Measurements from ENCODE around the gene CRYBA4. TPM values are rescaled to one million over a fixed set of nuclear protein-coding genes. Genes with fewer than 3 reads are reported as not detected.
"Not testable (repeated sequence)": the region's sequence is repeated elsewhere in the genome, so short reads cannot be mapped to it uniquely, and the experiment has no call there.

Gene CRYBA4
- total RNA-seq, 1 experiment from 2014 or later = not detected

DNA sequence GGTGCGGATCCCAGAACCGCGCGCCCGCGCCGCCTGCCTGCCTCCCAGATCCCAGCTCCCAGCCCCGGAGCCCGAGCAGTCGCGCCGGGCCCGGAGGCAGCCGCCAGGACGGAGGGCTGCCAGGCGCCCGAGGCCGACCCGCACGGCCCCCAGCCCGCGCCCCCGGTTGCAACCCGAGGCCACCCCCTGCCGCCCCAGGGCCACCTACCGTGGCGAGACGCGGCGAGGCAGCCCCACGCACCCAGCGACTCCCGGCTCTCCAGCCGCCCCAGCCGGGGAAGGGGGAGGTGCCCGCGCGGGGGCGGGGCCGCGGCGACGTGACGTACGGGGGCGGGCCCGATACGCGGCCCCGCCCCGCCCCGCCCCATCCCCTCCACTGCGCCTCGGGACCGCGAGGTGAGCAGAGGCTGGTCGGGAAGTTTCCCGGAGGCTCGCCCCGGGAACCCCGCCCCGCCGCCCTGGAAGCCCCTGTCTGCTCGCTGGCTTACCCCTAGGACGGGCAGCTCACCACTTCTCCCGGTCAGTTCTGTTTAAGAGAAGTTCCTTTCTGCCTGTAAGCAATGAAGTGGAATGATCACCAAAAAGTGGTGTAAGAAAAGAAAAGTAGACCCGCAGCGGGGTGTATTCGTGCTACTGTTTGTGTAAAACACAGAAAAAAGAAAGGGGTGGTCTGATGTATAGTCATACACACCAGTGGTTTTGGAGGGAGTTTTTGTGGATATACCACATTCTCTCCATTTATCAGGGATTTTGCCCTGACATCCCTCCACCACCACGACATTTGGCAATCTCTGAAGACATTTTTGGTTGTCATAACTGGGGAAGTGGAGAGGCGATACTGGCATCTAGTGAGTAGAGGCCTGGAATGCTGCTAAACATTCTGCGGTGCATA is 31.7 kb upstream of the CRYBA4 start, which contains the start of gene TPST2:
Gene TPST2, minus strand, starts transcription at position 288 of the 892 bp plus-strand sequence. CDS start 48,502 bp downstream, outside the sequence.
- peak; percentile 62 for DNase-seq (ENCODE audit: low read depth)
- in situ Hi-C loops (cut with HindIII; ENCODE audit: low pct_unique_long_range_greater_than_20kb, low sequenced_read_pairs) = no loop called here

DNA sequence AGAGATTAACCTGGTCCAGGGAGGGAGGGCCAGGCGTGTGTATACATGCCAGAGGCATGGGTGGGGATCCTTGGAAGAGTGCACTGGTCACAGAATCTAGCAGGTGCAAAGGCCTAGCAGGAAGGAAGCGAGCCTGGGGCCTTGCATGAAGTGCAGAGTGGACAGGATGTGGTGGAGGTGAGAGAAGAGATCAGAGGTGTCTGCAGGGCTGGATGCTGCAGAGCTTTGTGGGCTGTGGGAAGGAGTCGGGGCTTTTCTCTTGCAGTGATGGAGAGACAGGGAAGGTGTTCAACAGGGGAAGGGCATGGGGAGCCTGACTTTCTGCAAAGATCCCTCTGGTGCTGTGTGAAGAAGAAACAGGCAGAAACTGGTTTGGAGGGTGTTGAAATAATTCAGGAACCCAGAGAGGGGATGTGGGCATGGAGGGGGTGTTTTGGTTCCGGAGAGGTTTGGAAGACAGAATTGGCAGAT is 29.3 kb upstream of the CRYBA4 start:
- in situ Hi-C loops (cut with HindIII; ENCODE audit: low pct_unique_long_range_greater_than_20kb, low sequenced_read_pairs) = no loop called here
- DNase-seq (ENCODE audit: low read depth) = no peak

DNA sequence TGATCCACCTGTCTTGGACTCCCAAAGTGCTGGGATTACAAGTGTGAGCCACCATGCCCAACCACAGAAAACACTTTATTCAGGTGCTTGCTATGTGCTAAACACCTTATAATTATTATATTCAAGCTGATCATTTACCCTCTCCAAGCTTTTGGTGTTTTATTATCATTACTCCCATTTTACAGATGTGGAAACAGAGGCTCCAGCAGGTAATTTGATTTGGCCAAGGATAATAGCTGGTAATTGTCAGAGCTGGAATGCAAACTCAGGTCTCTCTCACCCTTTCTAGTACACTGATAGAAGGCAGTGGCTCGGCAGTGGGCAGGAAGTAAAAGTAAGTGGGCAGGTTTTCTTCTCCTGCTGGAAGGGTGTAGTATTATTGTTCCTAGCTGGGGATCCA is 28.0 kb upstream of the CRYBA4 start:
- no peak for DNase-seq (ENCODE audit: low read depth)
- in situ Hi-C loops (cut with HindIII; ENCODE audit: low pct_unique_long_range_greater_than_20kb, low sequenced_read_pairs) = no loop called here

DNA sequence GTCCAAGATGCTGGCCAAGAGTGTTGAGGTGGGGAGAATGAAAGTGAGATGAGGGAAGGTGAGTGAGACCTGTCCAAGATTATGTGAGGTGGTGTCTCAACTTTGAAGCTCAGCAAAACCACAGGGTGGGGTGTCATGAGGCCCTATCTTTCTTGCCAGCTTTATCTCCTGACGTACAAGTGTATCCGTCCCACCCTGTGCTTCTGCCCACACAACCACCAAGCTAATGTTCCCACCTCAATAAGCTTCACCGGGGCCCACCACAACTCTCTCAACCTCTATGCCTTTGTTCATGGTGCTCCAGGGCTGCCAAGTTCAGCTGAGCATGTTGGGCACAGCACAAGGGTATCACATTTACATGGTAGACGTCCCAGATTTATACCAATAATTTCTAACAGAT is 24.7 kb upstream of the CRYBA4 start:
- in situ Hi-C loops (cut with HindIII; ENCODE audit: low pct_unique_long_range_greater_than_20kb, low sequenced_read_pairs) = no loop called here
- no peak for DNase-seq (ENCODE audit: low read depth)

DNA sequence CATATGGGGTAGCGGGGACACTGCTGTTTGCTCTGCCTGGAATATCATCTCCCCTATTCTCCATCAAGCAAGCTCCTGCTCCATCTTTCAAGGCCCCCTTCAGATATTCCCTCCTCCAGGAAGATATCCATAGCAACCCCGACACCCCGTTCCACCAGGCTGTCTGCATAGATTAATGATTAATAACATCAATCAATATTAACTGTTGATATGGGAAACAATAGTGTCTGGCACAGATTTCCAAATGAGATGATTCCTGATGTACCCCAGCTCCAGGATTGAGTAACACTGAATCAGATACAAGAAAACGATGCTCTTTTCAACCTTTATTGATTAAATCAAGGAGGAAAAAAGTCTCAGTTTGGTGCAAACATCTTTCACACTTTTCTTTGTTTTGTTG is 24.3 kb upstream of the CRYBA4 start:
- in situ Hi-C loops (cut with HindIII; ENCODE audit: low pct_unique_long_range_greater_than_20kb, low sequenced_read_pairs) = no loop called here
- no peak for DNase-seq (ENCODE audit: low read depth)

DNA sequence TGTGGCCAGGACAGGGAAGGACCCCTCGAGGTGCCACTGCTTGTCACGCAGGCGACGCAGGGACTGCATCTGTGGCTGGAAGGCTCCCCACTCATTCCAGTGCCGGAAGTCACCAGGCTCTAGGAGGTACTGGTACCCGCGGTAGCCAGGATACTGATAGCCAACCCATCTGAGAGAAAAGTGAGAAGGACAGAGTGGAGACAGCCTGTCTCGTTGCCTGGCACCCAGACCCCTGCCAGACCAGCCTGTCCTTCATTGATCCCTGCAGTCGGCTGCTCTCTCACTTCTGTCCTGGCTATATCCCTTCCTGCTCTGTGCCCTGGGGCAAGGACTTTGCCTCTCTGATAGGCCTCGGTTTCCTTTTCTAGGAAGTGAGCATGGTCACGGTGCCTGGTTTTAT is 22.3 kb upstream of the CRYBA4 start:
- in situ Hi-C loops (cut with HindIII; ENCODE audit: low pct_unique_long_range_greater_than_20kb, low sequenced_read_pairs) = no loop called here
- no peak for DNase-seq (ENCODE audit: low read depth)

DNA sequence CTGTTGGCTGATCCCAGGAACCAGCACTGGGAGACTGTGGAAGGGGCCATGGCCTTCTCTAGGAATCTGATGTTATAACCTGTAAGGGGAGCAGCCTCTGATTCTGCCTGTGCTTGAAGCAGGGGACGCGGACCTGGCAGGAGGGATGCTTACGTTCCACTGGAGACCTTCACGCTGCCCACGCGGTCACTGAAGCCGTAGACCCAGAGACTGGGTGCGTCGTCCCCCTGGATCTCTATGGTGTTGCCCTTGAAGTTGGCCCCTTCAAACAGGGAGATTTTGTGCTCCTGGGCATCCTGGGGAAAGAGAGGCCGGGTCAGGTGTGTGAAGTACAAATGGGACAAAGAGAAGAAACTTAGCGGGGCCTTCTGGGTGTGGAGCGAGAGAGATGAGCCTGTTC is 20.0 kb upstream of the CRYBA4 start:
- no peak for DNase-seq (ENCODE audit: low read depth)
- in situ Hi-C loops (cut with HindIII; ENCODE audit: low pct_unique_long_range_greater_than_20kb, low sequenced_read_pairs) = no loop called here

DNA sequence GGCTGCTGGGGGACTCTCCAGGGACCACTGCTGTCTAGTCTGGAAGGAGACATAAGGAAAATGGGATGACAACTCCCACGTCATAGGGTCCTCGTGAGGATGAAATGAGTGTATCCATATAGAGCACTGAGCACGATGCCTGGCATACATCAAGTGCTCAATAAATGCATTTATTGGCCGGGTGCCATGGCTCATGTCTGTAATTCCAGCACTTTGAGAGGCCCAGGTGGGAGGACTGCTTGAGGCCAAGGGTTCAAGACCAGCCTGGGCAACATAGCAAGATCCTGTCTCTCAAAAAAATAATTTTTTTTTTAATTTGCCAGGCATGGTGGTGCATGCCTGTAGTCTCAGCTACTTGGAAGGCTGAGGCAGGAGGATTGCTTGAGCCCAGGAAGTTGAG is 19.6 kb upstream of the CRYBA4 start:
- no peak for DNase-seq (ENCODE audit: low read depth)
- in situ Hi-C loops (cut with HindIII; ENCODE audit: low pct_unique_long_range_greater_than_20kb, low sequenced_read_pairs) = no loop called here

DNA sequence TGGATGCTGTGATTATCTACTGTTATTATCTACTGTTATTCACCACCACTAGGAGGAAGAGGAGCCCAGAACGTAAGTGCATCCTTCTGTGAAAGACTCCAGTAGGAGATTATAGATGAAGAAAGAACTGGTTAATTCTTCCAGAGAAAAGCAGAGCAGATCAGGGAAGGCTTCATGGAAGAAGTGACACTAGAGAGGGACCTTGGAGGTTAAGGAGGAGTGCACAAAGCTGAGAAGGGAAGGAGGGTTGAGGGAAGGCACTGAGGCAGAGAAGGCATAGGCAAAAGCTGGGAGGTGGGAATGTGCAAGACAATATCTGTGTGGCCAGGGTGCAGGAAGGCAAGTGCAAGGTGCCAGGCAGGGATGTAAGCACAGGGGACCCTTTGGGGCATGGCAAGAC is 17.4 kb upstream of the CRYBA4 start:
- in situ Hi-C loops (cut with HindIII; ENCODE audit: low pct_unique_long_range_greater_than_20kb, low sequenced_read_pairs) = no loop called here
- DNase-seq (ENCODE audit: low read depth) = no peak

DNA sequence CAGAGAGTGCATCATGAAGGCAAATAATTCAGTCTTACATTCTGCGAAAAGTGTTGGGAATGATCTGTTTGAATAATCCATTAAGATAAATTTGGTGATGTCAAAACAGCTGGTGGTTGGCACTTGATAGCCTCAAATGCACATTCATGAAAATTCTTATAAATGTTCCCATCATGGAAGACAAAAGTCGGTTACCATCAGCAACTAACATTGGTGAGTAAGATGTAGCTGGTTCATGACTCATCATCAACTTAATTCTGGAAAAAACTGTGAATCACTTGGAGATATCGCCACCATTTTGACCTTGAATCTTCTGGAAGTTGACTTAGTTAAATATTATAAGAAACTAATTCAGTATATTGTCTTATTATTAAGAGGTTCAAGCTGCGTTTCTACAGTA is 15.2 kb upstream of the CRYBA4 start:
- in situ Hi-C loops (cut with HindIII; ENCODE audit: low pct_unique_long_range_greater_than_20kb, low sequenced_read_pairs) = no loop called here
- no peak for DNase-seq (ENCODE audit: low read depth)

DNA sequence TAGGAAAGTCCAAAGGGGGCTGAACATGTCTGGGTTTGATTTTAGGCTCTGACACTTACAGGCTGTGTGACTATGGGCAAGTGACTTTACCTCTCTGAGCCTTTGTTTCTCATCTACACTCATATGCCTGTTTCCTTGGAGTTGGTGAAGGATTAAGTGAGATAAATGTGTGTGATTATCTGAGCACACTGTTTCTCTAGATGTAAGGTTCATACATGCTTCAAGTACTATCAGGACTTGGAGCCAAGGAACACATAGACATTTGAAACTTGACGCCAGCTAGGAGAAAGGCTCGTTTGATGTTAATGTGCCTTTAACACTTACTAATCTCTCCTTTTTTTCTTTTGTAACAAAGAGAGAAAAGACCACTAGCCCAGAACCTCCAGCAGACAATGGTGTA is 13.6 kb upstream of the CRYBA4 start:
- in situ Hi-C loops (cut with HindIII; ENCODE audit: low pct_unique_long_range_greater_than_20kb, low sequenced_read_pairs) = no loop called here
- DNase-seq (ENCODE audit: low read depth) = no peak

DNA sequence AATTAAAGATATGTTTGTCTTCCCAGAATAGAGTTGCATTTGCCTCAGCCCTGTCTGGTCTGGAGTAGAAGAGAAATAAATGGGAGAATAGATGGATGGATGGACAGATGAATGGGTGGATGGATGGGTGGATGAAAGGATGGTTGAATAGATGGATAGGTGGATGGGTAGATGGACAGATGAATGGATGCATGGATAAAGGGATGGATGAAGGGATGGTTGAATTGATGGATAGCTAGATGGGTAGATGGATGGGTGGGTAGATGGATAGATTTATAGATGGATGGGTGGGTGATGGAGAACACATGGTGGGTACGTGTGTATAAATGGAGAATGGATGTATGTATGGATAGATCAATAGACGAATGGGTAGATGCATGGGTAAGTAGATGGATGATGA is 12.5 kb upstream of the CRYBA4 start:
- no peak for DNase-seq (ENCODE audit: low read depth)
- in situ Hi-C loops (cut with HindIII; ENCODE audit: low pct_unique_long_range_greater_than_20kb, low sequenced_read_pairs) = no loop called here

DNA sequence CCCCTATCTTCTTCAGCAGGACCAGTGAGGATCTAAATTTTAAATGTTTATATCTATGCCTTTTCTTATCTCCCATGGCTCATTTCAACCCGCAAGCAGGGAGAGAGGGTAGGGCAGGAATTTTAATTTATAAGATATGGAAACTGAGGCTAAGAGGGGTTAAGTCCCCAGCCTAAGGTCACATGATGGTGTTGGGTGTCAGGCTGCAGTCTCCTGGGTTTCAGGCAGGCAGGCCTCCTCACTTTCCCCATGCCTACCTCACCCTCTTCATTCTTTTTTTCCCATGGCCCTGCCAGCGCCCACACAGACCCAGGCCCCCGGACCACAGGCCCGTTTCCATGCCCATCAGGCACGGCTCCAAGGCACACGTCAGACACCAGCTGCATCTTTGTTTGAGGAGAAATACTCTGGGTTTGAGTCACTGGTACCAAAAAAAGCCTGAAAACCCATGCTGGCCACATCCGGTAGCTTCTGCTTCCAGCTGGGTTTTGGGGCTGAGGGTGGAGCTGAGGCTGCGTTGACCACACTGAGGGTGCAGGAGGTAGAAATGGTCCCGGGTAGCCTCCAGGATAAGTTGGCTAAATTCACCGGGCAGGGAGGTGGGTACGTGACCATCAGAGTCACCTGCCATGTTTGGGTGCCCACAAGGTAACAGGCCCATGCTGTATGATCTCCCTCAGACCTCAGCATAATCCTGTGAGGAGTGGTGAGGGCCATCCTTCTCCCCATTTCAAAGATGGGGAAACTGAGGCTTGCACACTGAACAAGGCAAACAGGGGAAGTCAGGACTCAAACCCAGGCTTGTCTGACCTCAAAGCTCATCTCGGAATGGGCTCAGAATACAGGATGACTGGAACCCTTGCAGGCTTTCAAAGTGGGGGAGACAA is 11.4 kb upstream of the CRYBA4 start:
- in situ Hi-C loops (cut with HindIII; ENCODE audit: low pct_unique_long_range_greater_than_20kb, low sequenced_read_pairs) = no loop called here
- DNase-seq (ENCODE audit: low read depth) = no peak

DNA sequence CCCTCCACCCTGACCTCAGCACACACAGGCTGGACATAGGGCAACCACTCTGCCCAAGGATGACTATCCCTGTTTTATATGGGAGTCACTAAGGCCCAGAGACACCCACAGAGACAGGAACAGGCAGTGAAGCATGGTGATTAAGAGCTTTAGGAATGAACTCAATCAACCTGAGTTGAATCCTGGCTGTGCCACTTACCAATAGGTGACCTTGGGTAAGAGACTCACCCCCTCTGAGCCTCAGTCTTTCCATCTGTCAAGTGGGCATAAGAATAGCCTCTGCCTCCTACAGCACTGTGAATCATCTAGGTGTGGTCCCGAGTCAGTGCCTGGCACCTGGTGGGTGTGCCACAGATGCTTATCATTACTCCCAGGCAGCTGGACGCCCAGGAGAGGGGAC is 10.8 kb upstream of the CRYBA4 start:
- in situ Hi-C loops (cut with HindIII; ENCODE audit: low pct_unique_long_range_greater_than_20kb, low sequenced_read_pairs) = no loop called here
- DNase-seq (ENCODE audit: low read depth) = no peak

DNA sequence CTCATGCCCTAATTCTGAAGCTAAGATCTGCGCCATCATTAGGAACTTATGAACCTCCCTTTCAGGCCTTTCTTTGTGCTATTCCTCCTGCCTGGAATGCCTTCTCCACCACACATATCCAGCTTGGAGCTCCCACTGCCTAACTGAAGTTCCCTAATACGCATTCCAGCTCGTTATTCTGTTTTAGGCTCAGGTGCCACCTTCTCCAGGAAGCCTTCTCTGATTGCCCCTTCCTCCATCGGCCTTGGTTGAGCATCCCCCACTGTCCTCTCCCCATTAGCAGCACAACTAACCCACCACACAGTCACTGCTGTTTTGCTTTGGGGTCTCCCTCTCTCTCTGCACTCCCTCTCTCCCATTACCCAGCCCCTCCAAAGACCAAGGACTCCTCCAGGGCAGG is 9.1 kb upstream of the CRYBA4 start:
- in situ Hi-C loops (cut with HindIII; ENCODE audit: low pct_unique_long_range_greater_than_20kb, low sequenced_read_pairs) = no loop called here
- no peak for DNase-seq (ENCODE audit: low read depth)

DNA sequence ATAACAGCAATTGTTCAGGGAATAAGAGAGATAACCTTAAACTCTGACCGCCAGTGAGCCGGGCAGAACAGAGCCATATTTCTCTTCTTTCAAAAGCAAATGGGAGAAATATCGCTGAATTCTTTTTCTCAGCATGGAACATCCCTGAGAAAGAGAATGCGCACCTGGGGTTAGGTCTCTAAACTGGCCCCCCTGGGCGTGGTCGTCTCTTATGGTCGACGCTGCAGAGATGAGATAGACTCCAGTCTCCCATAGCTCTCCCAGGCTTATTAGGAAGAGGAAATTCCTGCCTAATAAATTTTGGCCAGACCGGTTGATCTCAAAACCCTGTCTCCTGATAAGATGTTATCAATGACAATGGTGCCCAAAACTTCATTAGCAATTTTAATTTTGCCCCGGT is 8.0 kb upstream of the CRYBA4 start:
- in situ Hi-C loops (cut with HindIII; ENCODE audit: low pct_unique_long_range_greater_than_20kb, low sequenced_read_pairs); DNase-seq (ENCODE audit: low read depth): not testable (repeated sequence)

DNA sequence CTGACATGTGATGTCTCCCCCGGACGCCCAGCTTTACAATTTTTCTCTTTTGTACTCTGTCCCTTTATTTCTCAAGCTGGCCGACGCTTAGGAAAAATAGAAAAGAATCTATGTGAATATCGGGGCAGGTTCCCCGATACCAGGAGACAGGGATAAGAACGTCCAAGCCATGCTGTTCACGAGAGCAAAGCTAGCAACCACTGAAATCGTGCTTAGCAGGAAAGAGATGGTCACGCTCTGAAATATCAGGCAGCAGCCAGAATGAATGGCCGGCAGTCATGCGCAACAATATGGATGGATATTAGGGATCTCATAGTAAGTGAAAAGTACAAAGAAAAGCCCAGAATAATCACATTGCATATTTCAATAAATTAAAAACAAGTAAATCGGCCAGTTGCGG is 7.4 kb upstream of the CRYBA4 start:
- no peak for DNase-seq (ENCODE audit: low read depth)
- in situ Hi-C loops (cut with HindIII; ENCODE audit: low pct_unique_long_range_greater_than_20kb, low sequenced_read_pairs) = no loop called here

DNA sequence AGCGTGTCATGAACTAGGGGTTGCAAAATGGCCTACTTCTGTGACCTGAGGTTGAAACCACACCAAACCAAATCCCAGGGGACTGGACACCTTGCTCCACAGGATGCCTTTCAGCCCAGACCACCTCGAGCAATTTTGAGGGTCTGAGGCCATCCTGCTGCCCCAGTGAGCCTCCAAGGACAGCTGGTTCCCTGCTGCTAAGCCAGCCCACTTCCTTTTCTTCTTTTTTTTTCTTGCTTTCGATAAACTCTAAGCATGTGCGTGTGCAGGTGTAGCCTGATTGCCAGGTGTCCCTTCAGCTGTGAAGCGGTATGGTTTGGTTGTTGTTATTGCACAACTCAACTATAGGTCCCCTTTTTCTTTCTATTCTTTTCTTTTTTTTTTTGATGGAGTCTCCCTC is 6.6 kb upstream of the CRYBA4 start:
- no peak for DNase-seq (ENCODE audit: low read depth)

DNA sequence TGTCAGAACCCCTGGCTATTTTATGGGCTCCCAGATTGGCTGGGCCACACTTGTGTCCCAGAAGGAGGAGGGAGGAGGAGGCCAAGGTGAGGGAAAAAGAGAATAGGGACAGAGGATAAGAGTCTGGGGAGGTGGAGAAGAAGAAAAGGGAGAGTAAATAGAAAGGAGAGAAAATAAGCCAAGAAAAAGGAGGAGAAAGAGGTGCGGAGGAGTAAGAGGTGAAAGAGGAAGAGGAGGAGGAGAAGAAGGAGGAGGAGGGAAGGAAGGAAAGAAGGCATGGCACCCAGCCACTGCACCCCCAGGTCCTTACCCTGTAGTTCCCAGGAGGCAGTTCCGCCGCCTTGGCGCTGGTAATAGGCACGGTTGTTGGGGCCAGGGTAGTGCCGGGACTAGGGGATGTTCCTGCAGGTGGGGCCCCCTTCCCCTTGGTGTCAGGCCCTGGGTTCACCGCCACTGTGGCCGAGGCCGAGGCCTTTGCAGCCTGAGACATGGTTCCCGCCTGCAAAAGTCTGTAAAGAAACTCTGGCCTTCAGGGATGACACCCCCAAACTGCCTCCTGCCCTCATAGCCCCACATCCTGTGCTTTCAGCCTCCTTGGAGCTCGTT is 5.8 kb upstream of the CRYBA4 start:
- in situ Hi-C loops (cut with HindIII; ENCODE audit: low pct_unique_long_range_greater_than_20kb, low sequenced_read_pairs) = no loop called here
- DNase-seq (ENCODE audit: low read depth) = no peak

More for the DNA sequence above, 6.6 kb upstream of the CRYBA4 start:
- in situ Hi-C loops (cut with HindIII; ENCODE audit: low pct_unique_long_range_greater_than_20kb, low sequenced_read_pairs) = no loop called here

Measured in Caki2 (cell line).